Activated CD4-positive, alpha-beta T cell treated with anti-CD3 and anti-CD28 coated beads, Interleukin-10, Interleukin-2, amounts not matched to agents 100 ng/mL and 50 ng/mL, durations not matched to agents 16 hours and 8 hours (primary cell): ENCODE data around the gene TCL1B.

Experiments
- DNase-seq: peaks from one replicate; pipeline ENCODE4 v3.0.0-alpha.2; 2020

Gene TCL1B

DNA sequence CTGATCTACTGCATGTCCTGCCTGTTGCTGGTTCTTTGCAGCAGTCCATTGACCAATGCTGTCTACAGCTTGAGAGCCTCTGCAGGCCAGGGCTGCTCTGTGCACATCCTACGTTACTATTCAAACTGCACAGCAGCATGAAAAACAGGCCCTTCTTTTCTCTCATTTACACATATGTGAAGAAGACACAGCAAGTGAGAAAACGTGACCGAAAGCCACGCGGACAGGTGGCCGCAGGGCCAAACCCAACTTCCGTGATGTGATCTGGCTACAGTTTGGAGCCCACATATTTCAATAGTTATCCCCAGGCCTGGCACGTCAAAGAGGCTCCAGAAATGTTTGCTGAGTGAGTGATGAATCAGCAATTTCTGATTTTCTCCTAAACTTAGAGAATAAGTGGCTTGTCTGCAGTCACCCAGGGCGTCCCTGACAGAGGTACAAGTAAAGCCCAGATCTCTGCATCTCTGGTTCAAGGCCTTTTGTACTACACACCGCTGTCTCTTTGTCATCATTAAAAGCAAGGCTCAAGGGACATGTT, 17.9 kb upstream of the TCL1B start:
- no peak for DNase-seq

DNA sequence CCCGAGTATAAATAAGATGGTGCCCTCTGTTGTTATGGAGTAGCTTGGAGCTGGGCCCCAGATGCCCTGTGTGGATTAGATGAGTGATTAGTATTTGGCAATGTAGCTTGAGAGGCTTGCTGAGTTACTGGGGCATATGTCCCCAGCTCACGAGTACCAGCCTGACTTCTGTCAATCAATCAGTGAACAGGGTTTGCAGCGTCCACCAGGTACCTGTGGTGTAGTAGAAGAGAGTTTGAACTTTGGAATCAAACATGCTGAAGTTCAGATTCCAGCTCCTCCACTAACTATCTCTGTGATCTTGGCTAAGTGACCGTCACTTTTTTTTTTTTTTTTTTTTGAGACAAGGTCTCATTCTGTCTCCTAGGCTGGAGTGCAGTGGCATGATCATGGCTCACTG, 11.6 kb upstream of the TCL1B start:
- DNase-seq = no peak

DNA sequence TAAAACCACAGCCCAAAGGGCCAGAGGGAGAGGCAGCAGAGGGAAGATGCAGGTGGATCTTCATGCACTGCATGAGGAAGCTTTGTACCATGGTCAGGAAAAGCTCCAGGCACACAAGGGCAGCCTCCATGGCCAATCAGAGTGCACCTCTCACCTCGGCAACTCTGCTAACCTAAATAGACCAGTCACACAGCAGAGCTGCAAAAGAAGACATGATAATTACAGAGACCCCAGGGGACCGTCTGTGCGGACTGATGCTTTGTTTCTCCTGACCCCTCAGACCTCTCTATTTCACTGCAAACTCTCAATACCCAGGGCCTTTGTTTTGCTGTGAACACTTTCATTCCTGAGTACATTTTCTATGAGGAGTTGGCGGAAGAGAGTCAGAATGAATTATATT, 10.7 kb upstream of the TCL1B start:
- DNase-seq = no peak

DNA sequence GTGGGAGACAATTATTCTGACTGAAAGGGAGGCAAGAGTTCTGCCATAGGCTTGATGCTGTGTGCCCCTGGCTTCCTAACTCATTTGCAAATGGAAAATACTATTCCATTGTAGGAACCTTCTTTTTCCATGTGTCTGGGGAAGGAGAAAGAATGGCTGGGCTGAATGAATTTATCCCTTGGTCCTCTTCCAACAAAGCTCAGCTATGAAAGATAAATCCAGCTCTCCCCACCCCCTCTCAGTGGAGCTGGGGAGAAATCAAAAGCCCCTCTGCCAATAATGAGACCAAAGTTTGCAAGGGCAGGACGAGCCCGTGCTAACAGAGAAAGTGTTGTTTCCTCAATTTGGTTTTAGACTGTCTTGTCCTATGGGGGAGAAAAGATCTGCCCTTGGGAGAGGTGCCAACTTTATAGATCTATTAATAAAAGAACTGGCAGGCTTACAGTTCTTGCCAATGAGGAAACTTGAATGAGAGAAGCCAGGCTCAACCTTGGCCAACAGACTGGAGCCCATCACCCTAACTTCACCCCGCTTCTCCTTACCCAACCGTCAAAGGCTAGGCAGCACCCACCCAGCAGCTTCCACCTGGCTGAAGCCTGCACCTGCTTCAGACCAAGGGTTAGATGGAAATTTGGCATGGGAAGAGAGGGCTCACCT, 8.9 kb upstream of the TCL1B start:
- no peak for DNase-seq

DNA sequence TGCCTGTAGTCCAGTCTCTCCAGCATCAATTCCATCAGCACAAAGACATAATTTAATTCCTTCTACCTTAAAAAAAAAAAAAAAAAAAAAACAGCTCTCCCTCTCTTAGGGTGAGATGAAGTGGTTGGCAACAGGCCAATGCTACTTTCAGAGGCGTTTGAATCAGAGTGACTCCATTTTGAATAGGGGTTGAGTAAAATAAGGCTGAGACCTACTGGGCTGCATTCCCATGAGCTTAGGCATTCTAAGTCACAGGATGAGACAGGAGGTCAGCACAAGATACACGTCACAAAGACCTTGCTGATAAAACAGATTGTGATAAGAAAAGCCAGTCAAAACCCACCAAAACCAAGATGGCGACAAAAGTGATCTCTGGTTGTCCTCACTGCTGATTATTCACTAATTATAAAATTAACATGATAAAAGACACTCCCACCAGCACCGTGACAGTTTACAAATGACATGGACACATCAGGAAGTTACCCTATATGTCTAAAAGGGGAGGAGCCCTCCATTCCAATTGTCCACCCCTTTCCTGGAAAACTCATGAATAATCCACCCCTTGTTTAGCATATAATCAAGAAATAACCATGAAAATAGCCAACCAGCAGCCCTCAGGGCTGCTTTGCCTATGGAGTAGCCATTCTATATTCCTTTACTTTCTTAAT, 6.9 kb upstream of the TCL1B start:
- no peak for DNase-seq

DNA sequence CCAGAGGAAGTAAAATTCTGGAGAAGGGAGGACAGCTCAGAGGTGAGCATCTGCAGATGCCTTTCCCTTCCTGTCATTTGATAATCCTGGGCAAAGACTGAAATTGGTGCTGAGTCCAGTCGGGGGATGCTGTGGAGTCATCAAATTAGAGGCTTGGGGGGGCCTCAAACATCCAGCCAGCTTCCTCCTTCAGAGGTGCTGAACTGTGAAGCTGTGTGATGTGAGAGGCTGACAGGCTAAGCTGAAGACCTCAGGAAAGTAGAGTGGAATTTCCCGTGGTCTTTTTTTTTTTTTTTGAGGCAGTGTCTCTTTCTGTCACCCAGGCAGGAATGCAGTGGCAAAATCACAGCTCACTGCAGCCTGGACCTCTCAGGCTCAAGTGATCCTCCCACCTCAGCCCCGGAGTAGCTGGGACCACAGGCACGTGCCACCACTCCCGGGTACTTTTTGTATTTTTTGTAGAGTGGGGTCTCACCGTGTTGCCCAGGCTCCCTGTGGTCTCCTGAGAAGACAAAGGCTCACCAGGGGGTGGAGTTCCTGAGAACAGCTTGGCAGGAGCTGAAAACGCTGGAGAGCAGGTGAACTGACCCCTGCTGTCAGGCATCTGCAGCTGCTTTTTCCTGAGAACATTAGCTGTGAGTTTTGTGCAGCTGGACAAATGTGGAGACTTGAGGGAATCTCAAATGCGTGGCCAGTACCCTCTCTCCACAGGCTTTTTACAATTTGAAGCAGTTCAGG, 6.1 kb upstream of the TCL1B start:
- no peak for DNase-seq

DNA sequence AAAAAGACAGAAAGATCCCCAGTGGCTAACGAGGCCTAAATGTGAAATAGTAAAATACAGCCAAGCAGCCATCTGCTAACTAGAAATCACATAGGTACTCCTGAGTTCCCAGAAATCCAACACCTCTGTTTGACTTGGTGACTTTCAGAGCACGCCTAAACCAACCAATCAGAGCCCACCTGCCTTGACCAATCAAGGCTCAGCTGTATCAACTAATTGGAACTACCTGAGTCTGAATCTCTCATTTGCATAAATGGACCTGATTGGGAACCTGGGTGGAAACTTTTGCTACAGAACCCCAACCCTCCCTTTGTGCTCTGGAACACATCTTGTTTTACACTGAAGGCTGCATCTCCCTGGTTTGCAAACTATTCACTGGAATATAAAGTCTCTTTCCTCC, 5.1 kb upstream of the TCL1B start:
- no peak for DNase-seq

DNA sequence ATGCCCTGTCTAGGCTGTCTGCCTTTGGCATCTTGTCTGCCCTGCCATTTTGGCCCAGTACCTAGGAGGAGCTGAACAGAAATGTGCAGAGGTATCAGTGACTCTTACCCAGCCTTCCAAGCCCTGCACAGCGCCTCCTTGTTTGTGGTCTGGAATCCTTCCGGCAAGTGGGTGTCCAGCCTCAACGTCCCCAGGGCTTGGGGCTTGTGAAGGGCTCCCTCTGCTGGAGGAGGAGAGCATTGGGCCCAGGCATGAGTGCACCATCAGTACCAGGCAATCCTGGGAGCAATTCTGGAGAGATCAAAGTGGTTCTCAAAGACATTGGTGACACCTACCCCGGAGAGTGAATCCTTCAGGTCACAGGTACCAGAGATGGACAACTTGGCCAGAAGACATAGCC, 2.4 kb upstream of the TCL1B start:
- DNase-seq = peak; percentile 27

DNA sequence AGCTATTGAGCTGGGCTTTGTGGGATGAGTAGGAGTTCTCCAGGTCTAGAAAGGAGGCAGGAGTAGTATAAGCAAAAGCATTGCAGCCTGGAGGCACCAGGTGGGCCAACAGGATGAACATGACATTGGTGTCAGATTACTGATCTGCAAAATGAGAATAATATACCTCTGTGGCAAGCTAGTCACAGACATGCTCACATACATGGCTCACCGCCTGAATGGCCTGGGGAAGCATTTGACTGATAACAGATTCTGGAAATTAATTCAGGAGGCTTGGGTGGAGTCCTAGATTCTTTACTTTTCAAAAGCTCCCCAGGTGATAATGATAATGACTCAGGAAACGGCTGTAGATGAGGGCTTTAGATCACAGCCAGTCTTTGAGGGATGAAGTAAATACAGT, 709 bp downstream of the TCL1B start:
- no peak for DNase-seq

DNA sequence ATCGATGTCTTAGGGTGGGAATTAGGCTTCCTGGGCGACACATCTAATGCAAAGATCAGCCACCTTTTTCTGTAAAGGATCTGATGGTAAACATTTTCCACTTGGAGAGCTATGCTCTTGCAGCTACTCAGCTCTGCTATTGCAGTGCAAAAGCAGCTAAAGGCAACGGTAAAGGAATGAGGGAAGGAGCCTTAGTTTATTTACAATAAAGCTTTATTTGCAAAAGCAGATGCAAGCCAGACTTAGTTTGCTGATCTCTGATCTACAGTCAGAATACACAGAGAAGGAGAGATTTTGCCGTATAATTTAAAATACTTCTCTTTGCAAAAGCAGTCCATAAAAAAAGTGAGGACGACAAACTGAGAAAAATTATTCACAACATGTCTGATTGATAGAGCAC, 3.2 kb downstream of the TCL1B start:
- DNase-seq = no peak

DNA sequence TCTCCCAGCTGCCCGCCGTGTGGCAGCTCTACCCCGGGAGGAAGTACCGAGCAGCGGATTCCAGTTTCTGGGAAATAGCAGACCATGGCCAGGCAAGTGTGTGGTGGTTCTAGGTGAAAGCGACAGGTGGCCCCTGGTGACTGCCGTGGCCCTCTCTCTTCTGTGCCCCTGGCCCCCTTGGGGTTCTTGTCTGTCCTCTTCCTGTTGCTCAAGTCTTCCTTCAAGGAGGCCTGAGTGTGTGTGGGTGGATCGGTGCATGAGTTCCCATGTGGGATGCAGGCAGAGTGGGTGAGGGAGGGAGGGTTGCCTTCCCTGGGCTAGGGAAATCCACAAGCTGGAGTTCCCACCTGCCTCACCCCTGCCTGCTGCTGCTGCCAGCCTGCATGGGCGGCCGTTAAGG, 4.6 kb downstream of the TCL1B start:
- DNase-seq = no peak

DNA sequence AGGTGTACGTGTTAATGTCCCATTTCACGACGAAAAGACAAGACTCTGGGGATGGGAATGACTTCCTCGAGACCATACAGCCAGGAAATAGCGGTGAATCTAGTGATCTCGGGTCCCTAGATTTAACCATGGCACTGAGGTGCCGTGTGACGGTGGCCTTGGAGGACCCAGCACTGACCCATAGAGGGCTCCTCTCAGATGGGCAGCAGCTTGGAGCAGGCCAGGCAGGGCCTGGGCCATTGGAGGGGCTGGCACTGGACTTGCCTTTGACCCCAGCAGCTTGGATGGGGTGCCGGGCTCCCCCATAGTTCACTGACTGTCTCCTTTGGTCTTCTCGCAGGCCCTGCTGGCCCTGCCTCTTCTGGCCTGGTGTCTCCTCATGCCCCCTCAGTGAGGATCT, 5.4 kb downstream of the TCL1B start:
- no peak for DNase-seq

DNA sequence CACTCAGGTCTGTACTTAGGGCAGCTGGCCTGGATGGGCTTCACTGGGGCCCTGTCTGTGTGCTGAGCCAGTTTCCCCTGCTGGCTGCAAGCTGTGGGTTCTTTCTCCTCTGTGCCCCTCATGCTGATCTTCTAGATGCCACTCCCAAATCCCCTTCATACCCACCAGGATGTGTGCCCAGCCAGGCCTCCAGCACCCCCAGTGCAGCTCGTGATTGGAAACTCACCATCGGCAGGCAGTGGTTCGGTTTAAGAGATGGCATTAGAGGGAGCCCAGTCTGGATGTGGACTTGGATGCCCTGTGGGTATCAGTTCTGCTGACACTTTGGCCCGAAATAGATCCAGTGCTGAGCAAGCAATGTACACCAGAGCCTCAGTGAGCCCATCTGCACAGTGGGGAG, 5.9 kb downstream of the TCL1B start:
- DNase-seq = no peak

DNA sequence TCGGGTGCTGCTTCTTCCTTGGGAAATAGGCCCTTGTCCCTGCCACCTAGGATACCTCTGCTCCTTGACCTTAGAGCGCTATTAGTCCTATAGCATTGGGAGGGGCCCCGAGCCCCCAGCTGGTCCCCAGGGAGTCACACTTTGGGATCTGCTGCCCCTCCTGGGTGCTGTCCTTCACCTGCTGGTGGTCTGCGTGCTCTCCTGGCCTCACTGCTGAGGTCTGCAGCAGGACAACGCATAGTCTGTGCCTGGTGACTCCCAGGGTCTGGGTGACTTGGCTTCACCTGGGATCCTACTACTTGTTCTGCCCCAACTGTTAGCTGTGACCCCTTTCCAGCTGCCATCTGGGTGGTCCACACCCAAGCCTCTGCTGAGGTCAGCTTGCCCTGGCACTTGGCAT, 8.8 kb downstream of the TCL1B start:
- no peak for DNase-seq

DNA sequence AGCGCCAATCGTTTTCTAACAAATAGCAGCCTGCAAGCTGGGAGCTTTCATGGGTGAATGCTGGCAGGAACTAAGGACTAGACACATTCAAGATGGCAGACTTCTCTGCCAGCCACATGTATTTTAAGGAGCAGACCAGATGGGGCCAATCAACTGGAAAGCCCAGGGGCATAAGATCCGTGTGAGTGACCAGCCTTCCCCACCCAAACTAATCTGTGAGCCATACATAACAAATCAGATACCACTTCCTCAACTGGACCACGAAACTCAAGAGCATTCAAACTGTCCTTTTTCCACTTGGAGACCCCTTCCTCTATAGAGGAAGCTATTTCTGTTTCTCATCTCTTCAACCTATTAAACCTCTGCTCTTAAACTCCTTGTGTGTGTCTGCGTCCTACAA, 9.7 kb downstream of the TCL1B start:
- DNase-seq = no peak

DNA sequence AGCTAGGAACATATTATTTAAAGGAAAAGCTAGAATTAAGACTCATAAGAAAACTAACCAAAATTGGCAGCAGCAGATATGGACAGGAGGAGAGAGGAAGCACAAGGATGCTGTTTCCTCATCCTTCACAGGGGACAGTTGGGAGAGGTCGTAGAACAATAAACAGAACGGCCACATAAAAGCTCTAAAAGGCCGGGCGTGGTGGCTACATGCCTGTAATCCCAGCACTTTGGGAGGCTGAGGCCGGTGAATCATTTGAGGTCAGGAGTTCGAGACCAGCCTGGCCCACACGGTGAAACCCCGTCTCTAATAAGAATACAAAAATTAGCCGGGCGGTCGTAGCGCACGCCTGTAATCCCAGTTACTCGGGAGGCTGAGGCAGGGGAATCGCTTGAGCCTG, 10.5 kb downstream of the TCL1B start:
- DNase-seq = no peak

DNA sequence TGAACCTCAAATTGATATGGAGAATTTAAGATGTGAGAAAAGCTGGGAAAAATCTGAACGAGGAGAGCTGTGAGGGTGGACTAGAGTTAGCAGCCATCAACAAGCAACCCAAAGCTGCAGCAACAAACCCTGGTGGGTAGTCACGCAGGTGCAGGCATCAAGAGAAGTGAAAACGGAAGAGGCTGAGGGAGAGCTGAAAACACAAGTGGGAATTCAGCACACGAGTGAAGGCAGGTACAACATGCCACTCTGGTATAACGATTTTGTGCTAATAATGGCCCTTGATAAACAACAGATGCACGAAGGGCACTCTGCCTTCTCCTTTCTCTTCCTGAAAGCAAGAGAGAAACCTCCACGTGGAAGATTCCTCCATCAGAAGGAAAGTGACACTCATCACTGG, 11.5 kb downstream of the TCL1B start:
- no peak for DNase-seq

DNA sequence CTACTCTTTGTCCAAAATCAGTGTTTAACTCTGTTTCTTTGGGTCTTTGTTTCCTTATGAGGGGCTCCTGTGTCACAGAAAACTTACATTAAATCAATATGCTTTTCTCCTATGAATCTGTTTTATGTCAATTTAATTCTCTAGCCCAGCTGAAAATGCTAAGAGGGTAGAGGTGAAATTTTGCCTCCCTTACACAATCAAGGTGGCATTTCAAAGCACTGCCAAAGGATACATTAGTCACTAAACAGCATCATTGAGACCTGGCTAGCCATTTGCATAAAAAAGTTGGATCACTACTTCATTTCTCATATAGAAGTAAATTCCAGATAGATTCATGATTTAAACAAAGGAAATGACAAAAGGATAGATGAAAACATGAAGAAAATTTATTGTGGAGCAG, 12.1 kb downstream of the TCL1B start:
- no peak for DNase-seq

DNA sequence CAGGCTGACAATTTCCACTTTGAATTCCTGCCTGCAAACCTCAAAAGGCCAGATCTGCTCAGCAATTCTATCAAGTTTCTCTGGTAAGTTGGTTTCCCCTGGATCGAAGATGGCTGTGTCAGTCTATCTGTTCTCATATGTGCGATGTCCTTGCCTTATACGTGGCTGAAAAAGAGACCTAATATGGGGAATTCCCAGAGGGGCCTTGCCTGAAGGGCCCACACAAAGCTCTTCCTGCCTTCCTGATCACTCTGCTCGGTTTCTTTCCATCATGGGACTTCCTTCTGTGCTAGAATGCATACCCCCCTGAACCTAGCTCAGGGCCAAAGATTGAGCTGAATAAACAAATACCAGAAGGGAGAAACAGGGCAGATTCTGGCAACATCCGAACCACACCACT, 13.2 kb downstream of the TCL1B start:
- no peak for DNase-seq

DNA sequence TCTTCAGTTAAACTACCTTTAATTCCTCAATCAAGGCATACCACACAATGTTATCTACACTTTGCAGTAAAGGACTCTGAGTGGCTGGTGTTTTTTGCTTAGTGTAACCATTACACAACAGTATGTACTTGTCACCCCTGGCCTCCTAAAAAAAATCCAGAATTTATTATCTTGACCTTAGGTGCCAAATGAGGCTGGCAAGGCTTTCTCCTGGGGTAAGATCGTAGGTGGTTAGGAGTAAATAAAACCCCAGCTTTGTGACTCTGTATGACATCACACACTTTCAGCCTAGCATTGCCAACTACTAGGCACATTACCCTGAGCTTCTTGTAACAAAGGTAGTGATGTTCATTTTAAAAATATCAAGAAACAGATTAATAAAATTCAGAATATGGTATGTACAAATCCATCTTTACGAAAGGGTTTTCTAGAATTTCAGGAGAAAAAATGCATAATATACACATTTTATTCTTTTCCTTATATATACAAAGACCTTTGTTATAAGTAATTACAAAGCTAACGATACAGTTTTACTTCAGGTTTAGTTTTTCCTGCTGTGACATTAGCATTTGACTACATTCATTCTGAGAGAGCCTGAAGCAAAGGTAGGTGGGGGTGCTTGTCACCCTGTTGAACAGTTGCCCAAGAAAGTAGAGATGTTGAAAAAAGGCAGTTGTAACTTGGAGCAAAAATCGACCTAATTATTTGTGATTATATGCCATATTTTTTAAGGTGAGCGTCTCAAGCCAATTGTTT, 14.2 kb downstream of the TCL1B start:
- DNase-seq = no peak

DNA sequence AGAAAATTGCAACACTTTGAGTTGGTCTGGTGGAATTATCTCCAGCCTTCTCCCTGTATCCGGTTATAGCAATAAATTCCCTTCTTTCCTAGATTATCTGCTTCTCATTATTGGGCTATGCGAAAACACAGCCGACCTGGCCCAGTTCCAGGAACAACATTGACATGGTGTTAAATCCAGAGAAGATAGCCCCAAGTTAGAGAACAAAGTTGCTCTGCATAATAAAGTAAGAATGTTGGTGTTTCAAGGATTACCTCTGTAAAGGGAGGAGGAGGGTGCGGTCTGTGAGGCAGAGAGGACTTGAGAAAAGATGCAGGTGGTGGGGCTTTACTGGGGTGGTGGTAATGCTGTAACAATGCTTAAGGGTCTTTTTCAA, 15.6 kb downstream of the TCL1B start:
- no peak for DNase-seq

DNA sequence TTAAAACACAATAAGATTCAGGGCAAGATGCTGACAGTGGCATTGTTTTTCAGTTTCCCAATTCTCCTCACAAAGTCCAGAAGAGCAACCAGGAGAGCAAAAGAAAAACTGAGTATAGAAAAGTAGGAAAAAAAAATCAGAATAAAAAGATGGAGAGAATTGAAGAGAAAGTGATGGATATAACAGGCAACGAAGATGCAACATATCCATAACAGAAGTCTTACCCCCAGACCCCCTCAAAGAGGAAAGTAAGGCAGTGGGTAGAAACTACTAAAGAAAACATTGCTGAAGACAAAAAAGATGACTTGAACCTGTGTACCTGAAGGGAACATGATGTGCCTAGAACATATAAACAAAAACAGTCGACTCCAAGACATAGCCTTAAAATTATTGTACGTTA, 17.1 kb downstream of the TCL1B start:
- no peak for DNase-seq

DNA sequence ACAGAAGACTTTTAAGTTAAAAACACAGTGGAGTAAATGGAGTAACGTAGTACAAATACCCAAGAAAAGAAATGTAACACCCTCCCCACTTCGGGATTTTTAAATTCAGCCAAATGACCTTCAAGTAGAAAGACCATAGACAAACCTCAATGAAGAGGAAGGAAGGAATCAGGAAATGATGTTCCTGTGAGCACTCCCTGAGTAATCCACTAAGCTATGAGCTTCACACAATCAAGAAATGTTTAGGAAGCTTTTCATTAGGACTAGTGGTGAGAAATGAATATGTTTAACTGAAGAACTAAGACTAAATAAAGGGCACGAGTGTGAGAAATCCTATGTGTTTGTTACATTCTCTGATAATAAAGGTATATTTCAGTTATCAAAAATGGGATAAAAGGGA, 17.6 kb downstream of the TCL1B start:
- no peak for DNase-seq

DNA sequence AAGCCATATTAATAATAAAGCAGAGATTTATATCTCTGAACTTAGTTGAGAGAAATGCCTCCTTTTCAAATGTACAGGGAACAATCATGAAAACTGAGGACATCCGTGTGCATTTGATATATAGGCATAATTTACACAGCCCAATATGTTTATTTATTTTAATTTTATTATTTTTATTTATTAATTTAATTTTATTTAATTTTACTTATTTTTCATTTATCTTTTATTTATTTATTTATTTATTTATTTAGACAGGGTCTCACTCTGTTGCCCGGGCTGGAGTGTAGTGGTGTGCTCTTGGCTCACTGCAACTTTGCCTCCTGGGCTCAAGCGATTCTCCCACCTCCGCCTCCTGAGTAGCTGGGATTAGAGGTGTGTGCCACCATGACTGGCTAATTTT, 19.3 kb downstream of the TCL1B start:
- DNase-seq = no peak
